Mucosa of descending colon (tissue), 3 donors: ENCODE results near the gene TBRG1. TPM values are rescaled to one million over a fixed set of nuclear protein-coding genes. Genes with fewer than 3 reads are reported as not detected.

Experiments used
- ATAC-seq: fragments of 200-7000 bp; cut with Tn5 transposase; one replicate; pipeline ENCODE4 v1.9.1; 2020; ENCODE audit warnings: mild to moderate bottlenecking, moderate library complexity
- DNase-seq, 3 donors: peaks; one replicate each; pipeline ENCODE4 v3.0.0-alpha.2; 2020
- H3K36me3 ChIP-seq: fragments of 200-600 bp; one replicate; pipeline ENCODE4 v1.8.0; 2021; ENCODE audit warnings: low read depth, mild to moderate bottlenecking
- H3K4me1 ChIP-seq: fragments of 200-600 bp; one replicate; pipeline ENCODE4 v1.8.0; 2021; ENCODE audit warnings: low read depth, mild to moderate bottlenecking
- H3K4me3 ChIP-seq: fragments of 200-600 bp; one replicate; pipeline ENCODE4 v1.8.0; 2021; ENCODE audit warnings: mild to moderate bottlenecking
- H3K9me3 ChIP-seq: fragments of 200-600 bp; one replicate; pipeline ENCODE4 v1.8.0; 2021; ENCODE audit warnings: mild to moderate bottlenecking
- intact Hi-C, 2 donors: fragments of 100-400 bp; cut with DNase I in 1 of 2; cut with micrococcal nuclease in 1 of 2; formaldehyde crosslinking; loops; one replicate each; pipeline versions ENCODE4 v1.11.0 to v1.11.1; 2022; cut with DNase I, micrococcal nuclease
- total RNA-seq, 3 donors: library from RNA; stranded (reverse); fragmentation: NEBNext Ultra II Directional in 2 of 3; extraction: Animal tissue kit (Norgen Biotek cat#: 25700) in 2 of 3; gene quantifications; one replicate each; pipeline versions ENCODE4 v1.2.1 to v1.2.4, GENCODE V29; 2021 to 2023
- TF ChIP-seq, protein P1 (sequence below): fragments of 200-600 bp; IDR thresholded peaks from one replicate; pipeline ENCODE4 v1.8.0; 2022; ENCODE audit warnings: antibody characterized with exemption, mild to moderate bottlenecking
- donor health status: DM: no; HTN: no; CAD: no; lungs with moderate emphysema.
- donor health status: DM: no; HTN: no; CAD: no.
- donor health status: DM: no; HTN: yes; CAD: no.

TBRG1 gene
- total RNA-seq, 3 donors from 2014 or later = 26.6 to 45.8 (median 41.8) TPM

DNA sequence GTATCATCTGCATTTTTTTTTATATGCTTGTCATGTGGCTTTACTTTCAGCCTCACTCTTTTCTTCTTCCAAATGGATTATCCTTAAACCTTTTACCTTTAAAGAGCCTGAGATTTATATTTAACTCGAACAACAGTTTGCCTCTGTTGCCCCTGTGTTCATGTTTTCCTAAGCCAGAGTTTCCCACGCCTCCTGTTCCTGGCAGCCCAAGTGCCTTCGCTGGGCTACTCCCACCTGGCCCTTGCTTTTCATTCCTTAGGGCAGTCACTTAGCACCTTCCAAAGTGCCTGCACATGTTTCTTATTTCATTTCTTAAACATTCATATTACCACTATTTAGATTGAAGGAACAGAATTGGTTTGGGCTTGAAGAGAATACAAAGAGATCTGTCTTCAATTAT is 13.3 kb downstream of the TBRG1 start:
- Histone ChIP-seq H3K4me3 (no peak overlapping the region), H3K4me1 (no peaks in the 10 kb centered on the region), H3K9me3 (no peaks in the 10 kb centered on the region), H3K36me3 (no peaks in the 10 kb centered on the region)
- DNase-seq = no peak
- TF ChIP-seq, protein P1, sequence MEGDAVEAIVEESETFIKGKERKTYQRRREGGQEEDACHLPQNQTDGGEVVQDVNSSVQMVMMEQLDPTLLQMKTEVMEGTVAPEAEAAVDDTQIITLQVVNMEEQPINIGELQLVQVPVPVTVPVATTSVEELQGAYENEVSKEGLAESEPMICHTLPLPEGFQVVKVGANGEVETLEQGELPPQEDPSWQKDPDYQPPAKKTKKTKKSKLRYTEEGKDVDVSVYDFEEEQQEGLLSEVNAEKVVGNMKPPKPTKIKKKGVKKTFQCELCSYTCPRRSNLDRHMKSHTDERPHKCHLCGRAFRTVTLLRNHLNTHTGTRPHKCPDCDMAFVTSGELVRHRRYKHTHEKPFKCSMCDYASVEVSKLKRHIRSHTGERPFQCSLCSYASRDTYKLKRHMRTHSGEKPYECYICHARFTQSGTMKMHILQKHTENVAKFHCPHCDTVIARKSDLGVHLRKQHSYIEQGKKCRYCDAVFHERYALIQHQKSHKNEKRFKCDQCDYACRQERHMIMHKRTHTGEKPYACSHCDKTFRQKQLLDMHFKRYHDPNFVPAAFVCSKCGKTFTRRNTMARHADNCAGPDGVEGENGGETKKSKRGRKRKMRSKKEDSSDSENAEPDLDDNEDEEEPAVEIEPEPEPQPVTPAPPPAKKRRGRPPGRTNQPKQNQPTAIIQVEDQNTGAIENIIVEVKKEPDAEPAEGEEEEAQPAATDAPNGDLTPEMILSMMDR = no peak
- no peak for ATAC-seq
- intact Hi-C loops = no loop called here

DNA sequence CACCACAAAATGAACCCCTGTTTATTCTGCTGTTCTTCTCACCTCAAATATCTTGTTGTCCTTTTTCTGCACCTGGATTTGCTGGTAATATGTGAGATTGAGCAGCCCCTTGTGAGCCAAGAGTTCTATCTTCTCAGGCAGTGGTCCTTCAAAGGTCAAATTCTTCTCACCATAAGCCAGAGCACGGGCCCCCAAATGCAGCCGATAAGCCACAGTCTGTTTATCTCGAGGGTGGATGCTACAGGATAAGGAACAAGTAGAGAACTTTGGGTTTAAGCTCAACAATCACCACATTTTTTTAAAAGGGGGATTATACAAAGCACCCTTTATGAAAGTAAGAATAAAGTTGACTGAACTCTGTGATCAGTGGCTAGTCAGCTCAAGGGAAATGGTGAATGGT is 15.8 kb downstream of the TBRG1 start:
- no peak for ATAC-seq
- intact Hi-C loops = no loop called here
- Histone ChIP-seq H3K4me1 (no peaks in the 10 kb centered on the region), H3K9me3 (no peaks in the 10 kb centered on the region), H3K4me3 (no peak overlapping the region), H3K36me3 (no peaks in the 10 kb centered on the region)
- no peak for DNase-seq
- TF ChIP-seq, protein P1 = no peak

DNA sequence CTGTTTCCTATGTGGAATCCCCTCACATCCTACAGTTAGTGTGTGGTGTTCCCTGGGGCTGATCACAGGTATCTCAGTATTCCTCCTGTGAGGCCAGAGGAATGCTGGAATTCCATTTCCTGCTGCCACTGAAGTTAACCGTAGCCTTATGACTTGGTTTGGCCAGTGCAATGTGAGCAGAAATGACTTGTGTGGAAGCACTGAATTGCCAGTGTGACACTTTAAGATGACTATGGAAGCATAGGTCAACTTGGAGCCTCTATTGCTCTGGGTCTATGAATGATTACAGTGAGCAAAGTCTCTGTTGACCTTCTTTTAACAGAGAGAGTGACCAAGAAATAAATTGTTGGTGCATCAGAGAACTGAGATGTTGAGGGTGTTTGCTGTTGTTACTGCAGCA is 16.5 kb downstream of the TBRG1 start:
- Histone ChIP-seq H3K36me3 (no peaks in the 10 kb centered on the region), H3K9me3 (no peaks in the 10 kb centered on the region), H3K4me1 (no peaks in the 10 kb centered on the region), H3K4me3 (no peak overlapping the region)
- TF ChIP-seq, protein P1 = no peak
- intact Hi-C loops = no loop called here
- ATAC-seq (no peak), DNase-seq (no peak)

DNA sequence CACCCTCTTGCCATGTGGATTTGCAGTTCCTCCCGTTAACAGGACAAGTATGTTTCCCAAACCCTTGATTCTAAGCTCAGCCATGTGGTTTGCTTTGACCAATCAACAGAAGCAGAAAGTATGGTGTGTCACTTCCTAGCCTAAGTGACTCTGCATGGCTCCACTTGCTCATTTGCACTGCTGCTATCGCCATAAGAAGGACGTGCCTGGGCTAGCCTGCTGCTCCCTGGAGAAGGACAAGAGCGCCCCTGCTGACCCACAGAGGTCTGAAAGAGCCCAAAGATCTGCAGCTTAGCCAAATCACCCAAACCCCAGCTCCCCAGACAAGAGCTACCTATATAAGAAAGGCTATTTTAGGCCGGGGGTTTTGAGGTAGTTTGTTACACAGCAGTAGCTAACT is 18.0 kb downstream of the TBRG1 start:
- no peaks in the 10 kb centered on the region for H3K9me3 ChIP-seq
- ATAC-seq (no peak), DNase-seq (no peak)
- TF ChIP-seq, protein P1 = no peak
- H3K36me3 ChIP-seq = no peaks in the 10 kb centered on the region
- no peaks in the 10 kb centered on the region for H3K4me1 ChIP-seq
- H3K4me3 ChIP-seq = no peak overlapping the region
- intact Hi-C loops = no loop called here

DNA sequence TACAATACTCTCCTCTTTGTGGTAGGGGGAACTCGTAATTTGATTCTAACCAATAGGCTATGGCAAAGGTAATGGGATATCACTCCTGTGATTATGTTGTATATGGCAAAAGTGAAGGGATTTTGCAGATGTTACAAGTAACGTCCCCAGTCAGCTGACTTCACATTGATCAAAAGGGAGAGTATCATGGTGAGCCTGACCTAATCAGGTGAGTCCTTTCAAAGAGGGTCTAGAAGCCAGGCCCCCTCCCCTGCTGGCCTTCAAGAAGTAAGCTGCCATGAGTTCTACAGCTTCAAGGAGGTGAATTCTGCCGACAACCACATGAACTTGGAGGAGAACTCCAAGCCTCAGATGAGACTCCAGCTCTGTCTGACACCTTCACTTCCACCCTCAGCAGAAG is 20.0 kb downstream of the TBRG1 start:
- ATAC-seq = no peak
- no peaks in the 10 kb centered on the region for H3K36me3 ChIP-seq
- no peaks in the 10 kb centered on the region for H3K4me1 ChIP-seq
- no peaks in the 10 kb centered on the region for H3K9me3 ChIP-seq
- intact Hi-C loops = no loop called here
- no peak for DNase-seq
- H3K4me3 ChIP-seq = no peak overlapping the region
- TF ChIP-seq, protein P1 = no peak

DNA sequence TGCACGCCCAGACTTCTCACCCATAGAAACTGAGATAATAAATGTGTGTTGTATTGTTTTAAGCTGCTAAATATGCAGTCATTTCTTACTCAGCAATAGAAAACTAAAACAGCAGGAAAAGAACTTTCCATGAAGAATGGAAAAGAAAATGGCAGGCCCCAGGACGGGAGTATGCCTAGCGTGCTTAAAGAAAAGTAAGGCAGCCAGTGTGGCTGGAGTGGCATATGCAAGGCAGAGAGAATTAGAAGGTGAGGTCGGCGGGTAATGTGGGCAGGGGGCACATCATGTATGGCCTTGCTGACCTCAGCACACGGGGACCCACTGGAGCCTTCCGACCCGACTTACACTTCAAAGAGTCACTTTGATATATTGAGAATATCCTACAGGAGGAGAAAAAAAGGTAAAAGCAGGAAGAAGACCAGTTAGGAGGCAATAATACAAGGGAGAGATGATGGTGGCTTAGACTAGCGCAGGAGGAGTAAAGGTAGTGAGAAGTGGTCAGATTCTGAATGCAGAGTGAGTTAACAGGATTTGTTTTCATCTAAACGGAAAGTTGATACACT is 20.5 kb downstream of the TBRG1 start:
- TF ChIP-seq, protein P1 = no peak
- DNase-seq = no peak

More for the DNA sequence above, 20.5 kb downstream of the TBRG1 start:
- no peak overlapping the region for H3K4me3 ChIP-seq
- ATAC-seq = no peak
- intact Hi-C loops = no loop called here
- H3K36me3 ChIP-seq = no peaks in the 10 kb centered on the region
- H3K9me3 ChIP-seq = no peaks in the 10 kb centered on the region
- H3K4me1 ChIP-seq = no peaks in the 10 kb centered on the region
